ENCODE data around the gene DRC1. TPM values are rescaled to one million over a fixed set of nuclear protein-coding genes. Genes with fewer than 3 reads are reported as not detected.

DRC1 gene
- total and polyA plus RNA-seq, 12 donors, result 0.10 to 0.56 (median 0.14) TPM; not detected in 7

- TF ChIP-seq POLR2A (IDR thresholded peaks at IDR 0.05), result no peak
- no peak for TF ChIP-seq CTCF (IDR thresholded peaks at IDR 0.05)
Measured at GRCh38 chr2:26456440-26457250, 54.9 kb downstream of the DRC1 start.

GRCh38 chr2:26457251-26457666, 55.5 kb downstream of the DRC1 start:
- H3K9me3 ChIP-seq (replicated peaks in 1 of 3), result no peaks in the 10 kb centered on the region
- no peaks in the 10 kb centered on the region for H3K36me3 ChIP-seq (replicated peaks in 1 of 2)
- H3K27me3 ChIP-seq, result no peaks in the 10 kb centered on the region
- intact Hi-C loops (cut with DNase I), result no loop called here
- 84 to 98% (median 86%) methylated on average over 8 to 11 of the region's 11 CpGs for WGBS, 4 donors
- DNase-seq, result no peak
- TF ChIP-seq POLR2A (IDR thresholded peaks at IDR 0.05), result no peak
- TF ChIP-seq CTCF (IDR thresholded peaks at IDR 0.05), result no peak
- H3K4me3 ChIP-seq, result no peak overlapping the region
- H3K4me1 ChIP-seq (replicated peaks in 1 of 2), result peaks cover 0 to 2% of the 10 kb centered on the region in 2 donors
- H3K27ac ChIP-seq, result no peak overlapping the region

More at GRCh38 chr2:26456440-26457250, 54.9 kb downstream of the DRC1 start:
- intact Hi-C loops (cut with DNase I), result no loop called here
- H3K4me1 ChIP-seq (replicated peaks in 1 of 2), result no peaks in the 10 kb centered on the region
- peak in 1 of 7 donors; percentile 43 for DNase-seq
- no peaks in the 10 kb centered on the region for H3K36me3 ChIP-seq (replicated peaks in 1 of 2)
- WGBS, 4 donors, result 86 to 93% (median 91%) methylated on average over 8 to 10 of the region's 10 CpGs
- H3K27ac ChIP-seq, result no peak overlapping the region
- H3K27me3 ChIP-seq, result no peaks in the 10 kb centered on the region
- H3K4me3 ChIP-seq, result no peak overlapping the region
- H3K9me3 ChIP-seq (replicated peaks in 1 of 3), result no peaks in the 10 kb centered on the region

DNA sequence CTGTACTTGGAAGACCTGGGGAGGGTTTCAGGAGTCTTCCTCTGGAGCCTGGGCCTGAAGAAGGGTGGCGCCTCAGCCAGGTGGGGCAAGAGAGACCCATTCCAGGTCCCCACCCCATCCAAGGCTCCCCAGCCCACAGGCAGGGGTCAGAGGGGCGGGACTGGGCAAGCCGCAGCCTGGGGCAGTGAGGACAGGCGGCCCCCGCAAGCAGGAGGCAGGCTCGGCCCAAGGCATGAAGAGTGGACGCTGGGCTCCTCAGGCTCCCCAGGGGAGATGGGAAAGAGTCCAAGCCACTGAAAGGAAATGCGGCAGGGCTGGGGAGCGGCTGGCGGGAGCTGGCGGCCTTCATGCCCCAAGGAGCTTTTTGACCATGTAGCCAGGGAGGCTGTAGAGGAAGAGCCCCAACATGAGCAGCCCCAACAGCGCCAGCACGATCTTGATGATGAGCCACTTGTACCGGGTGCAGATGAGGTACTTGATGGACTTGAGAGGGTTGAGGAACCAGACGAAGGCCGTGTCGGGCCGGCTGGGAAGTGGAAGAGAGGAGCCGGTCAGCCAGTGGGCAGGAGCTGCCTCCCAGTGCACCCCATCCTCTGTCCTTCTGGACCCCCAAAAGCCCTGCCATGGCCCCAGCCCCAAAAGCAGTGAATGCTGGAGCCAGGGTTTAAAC, 56.1 kb downstream of the DRC1 start:
- 91 to 95% (median 93%) methylated on average over 16 to 19 of the region's 19 CpGs for WGBS, 4 donors
- H3K27ac ChIP-seq, result no peak overlapping the region
- DNase-seq, result peak in 2 of 7 donors; percentile 12 to 39

More for the DNA sequence above, 56.1 kb downstream of the DRC1 start:
- H3K27me3 ChIP-seq, result no peaks in the 10 kb centered on the region
- no peak for TF ChIP-seq CTCF (IDR thresholded peaks at IDR 0.05)
- TF ChIP-seq POLR2A (IDR thresholded peaks at IDR 0.05), result no peak
- intact Hi-C loops (cut with DNase I), result no loop called here
- no peaks in the 10 kb centered on the region for H3K36me3 ChIP-seq (replicated peaks in 1 of 2)
- H3K4me3 ChIP-seq, result no peak overlapping the region
- H3K4me1 ChIP-seq (replicated peaks in 1 of 2), result peaks cover 0 to 6% of the 10 kb centered on the region in 2 donors
- no peaks in the 10 kb centered on the region for H3K9me3 ChIP-seq (replicated peaks in 1 of 3)
